A673 (cell line): Measurements from ENCODE around the gene ZNF611. TPM values are rescaled to one million over a fixed set of nuclear protein-coding genes. Genes with fewer than 3 reads are reported as not detected.
"Not testable (repeated sequence)": the region's sequence is repeated elsewhere in the genome, so short reads cannot be mapped to it uniquely, and the experiment has no call there.

ENCODE experiments used
- BruUV-seq: library from RNA; stranded (reverse); fragments of 400-500 nt; replicated peaks from 2 replicates; lab custom pipeline; 2021; lab: Mats Ljungman, UMichigan
- CTCF ChIA-PET: fragments of 300-600 bp; sonication (Branson Sonifier 250); formaldehyde crosslinking; loops from one replicate; lab custom pipeline; 2022; ENCODE audit warnings: antibody characterized with exemption; lab: Charles Lee
- POLR2A ChIA-PET: fragments of 300-600 bp; sonication (Branson Sonifier 250); formaldehyde crosslinking; loops from one replicate; lab custom pipeline; 2022; ENCODE audit warnings: antibody characterized with exemption; ENCODE audit not compliant: low non-redundant PET; lab: Charles Lee
- DNase-seq: peaks from one replicate; pipeline ENCODE4 v3.0.0-alpha.2; 2015; ENCODE audit warnings: low spot score
- H3K27ac ChIP-seq: fragments of 200-600 bp; sonication (generic); 2 replicates; pipeline ENCODE4 v1.5.1; 2016; ENCODE audit warnings: mixed run types, low read depth, mild to moderate bottlenecking, mixed read lengths, antibody characterized with exemption, low read length; ENCODE audit not compliant: poor library complexity, severe bottlenecking
- H3K27me3 ChIP-seq: fragments of 200-600 bp; sonication (generic); replicated peaks from 2 replicates; pipeline ENCODE4 v1.6.1; 2017; ENCODE audit warnings: mixed run types, low read depth, mild to moderate bottlenecking, mixed read lengths, antibody characterized with exemption, low read length; ENCODE audit not compliant: insufficient read depth, poor library complexity
- H3K36me3 ChIP-seq: fragments of 200-600 bp; sonication (generic); 2 replicates; pipeline ENCODE4 v1.6.1; 2016; ENCODE audit warnings: mixed run types, mild to moderate bottlenecking, mixed read lengths, antibody characterized with exemption, low read length; ENCODE audit not compliant: insufficient read depth, poor library complexity, severe bottlenecking
- H3K4me1 ChIP-seq: fragments of 200-600 bp; sonication (generic); 2 replicates; pipeline ENCODE4 v1.6.1; 2017; ENCODE audit warnings: mixed run types, mild to moderate bottlenecking, mixed read lengths, antibody characterized with exemption, low read length; ENCODE audit not compliant: insufficient read depth, poor library complexity, severe bottlenecking
- H3K4me3 ChIP-seq: fragments of 200-600 bp; sonication (generic); 2 replicates; pipeline ENCODE4 v1.5.1; 2016; ENCODE audit warnings: low read depth, mixed run types, mild to moderate bottlenecking, mixed read lengths, low read length; ENCODE audit not compliant: poor library complexity, severe bottlenecking
- H3K9me3 ChIP-seq: fragments of 200-600 bp; sonication (generic); 2 replicates; pipeline ENCODE4 v1.6.1; 2016; ENCODE audit warnings: mixed run types, low read depth, mild to moderate bottlenecking, mixed read lengths, antibody characterized with exemption, low read length; ENCODE audit not compliant: poor library complexity, severe bottlenecking
- EZH2 ChIP-seq: fragments of 200-600 bp; sonication (generic); IDR thresholded peaks from 2 replicates; pipeline ENCODE4 v1.6.1; 2017; ENCODE audit warnings: borderline replicate concordance, low read depth, mild to moderate bottlenecking, mixed read lengths, antibody characterized with exemption, low read length; ENCODE audit not compliant: poor library complexity, severe bottlenecking
- intact Hi-C: fragments of 100-400 bp; cut with micrococcal nuclease; formaldehyde crosslinking; loops from one replicate; pipeline ENCODE4 v1.10.0; 2022; ENCODE audit not compliant: unreplicated experiment
- total RNA-seq: library from RNA; stranded (reverse); gene quantifications from 2 replicates; pipeline ENCODE4 v1.2.3, GENCODE V29; 2021
- TF ChIP-seq, protein P1 (sequence below): fragments of 300-800, 200-600 bp; sonication (generic); conservative IDR thresholded peaks from 2 replicates; pipeline ENCODE4 v1.5.1; 2017; ENCODE audit warnings: low read depth, mild to moderate bottlenecking, antibody characterized with exemption, low read length, moderate library complexity, mixed read lengths

ZNF611 gene
- total RNA-seq, 1 experiment from 2014 or later: 21.7 TPM

DNA sequence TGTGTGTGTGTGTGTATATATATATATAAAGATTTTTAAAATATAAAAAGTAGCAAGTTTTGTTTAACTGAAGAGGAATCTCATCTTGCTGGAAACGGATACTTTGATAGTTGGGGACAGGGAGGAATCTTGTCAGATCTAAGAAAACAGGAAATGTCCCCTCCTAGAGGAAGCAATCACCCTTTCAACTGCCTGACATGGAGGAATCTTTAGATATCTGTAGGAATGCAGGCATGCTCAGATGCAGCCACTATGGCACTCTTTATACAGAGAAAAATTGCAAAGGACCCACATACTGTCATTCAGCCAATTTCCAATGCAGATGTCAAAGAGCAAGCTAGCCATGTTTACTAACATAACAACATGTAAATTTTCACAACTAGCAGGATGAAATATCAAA is 38.8 kb downstream of the ZNF611 start:
- DNase-seq: no peak
- no peak for TF ChIP-seq EZH2
- TF ChIP-seq, protein P1, sequence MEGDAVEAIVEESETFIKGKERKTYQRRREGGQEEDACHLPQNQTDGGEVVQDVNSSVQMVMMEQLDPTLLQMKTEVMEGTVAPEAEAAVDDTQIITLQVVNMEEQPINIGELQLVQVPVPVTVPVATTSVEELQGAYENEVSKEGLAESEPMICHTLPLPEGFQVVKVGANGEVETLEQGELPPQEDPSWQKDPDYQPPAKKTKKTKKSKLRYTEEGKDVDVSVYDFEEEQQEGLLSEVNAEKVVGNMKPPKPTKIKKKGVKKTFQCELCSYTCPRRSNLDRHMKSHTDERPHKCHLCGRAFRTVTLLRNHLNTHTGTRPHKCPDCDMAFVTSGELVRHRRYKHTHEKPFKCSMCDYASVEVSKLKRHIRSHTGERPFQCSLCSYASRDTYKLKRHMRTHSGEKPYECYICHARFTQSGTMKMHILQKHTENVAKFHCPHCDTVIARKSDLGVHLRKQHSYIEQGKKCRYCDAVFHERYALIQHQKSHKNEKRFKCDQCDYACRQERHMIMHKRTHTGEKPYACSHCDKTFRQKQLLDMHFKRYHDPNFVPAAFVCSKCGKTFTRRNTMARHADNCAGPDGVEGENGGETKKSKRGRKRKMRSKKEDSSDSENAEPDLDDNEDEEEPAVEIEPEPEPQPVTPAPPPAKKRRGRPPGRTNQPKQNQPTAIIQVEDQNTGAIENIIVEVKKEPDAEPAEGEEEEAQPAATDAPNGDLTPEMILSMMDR: no peak
- Histone ChIP-seq H3K9me3 (no peaks in the 10 kb centered on the region), H3K27ac (no peak overlapping the region), H3K36me3 (no peaks in the 10 kb centered on the region), H3K4me3 (no peak overlapping the region), H3K27me3 (no peaks in the 10 kb centered on the region), H3K4me1 (no peaks in the 10 kb centered on the region)
- BruUV-seq: no TSS peak
- ChIA-PET POLR2A (no interaction called here), CTCF (no interaction called here)
- intact Hi-C loops: no loop called here

DNA sequence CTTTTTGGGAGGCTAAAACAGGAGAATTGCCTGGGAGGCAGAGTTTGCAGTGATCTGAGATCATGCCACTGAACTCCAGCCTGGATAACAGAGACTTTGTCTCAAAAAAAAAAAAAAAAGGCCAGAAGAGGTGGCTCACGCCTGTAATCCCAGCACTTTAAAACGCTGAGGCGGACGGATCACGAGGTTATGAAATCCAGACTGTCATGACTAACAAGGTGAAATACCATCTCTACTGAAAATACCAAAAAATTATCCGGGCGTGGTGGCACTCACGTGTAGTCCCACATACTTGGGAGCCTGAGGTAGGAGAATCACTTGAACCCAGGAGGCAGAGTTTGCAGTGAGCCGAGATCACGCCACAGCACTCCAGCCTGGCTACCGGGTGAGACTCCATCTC is 39.9 kb downstream of the ZNF611 start:
- BruUV-seq: no TSS peak
- CTCF ChIA-PET: no interaction called here
- Histone ChIP-seq H3K36me3 (no peaks in the 10 kb centered on the region), H3K9me3 (no peaks in the 10 kb centered on the region), H3K4me3 (no peak overlapping the region), H3K27ac (no peak overlapping the region), H3K27me3 (no peaks in the 10 kb centered on the region), H3K4me1 (no peaks in the 10 kb centered on the region)
- TF ChIP-seq, protein P1: no peak
- no peak for TF ChIP-seq EZH2
- no peak for DNase-seq
- POLR2A ChIA-PET: no interaction called here
- intact Hi-C loops: no loop called here

DNA sequence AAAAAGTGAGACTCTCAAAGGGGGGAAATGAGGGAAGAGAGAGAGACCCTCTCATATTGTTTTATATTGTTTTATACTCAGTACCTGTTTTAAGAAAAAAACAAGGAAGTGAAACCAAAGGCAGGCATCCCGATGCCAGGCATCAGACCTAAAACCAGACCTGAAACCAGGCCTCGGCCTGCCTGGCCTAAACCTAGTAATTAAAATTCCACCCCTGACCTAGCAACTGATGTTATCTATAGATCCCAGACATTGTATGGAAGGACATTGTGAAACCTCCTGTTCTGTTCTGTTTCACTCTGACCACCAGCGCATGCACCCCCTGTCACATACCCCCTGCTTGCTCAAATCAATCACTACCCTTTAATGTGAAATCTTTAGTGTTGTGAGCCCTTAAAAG is 40.6 kb downstream of the ZNF611 start:
- intact Hi-C loops: not testable (repeated sequence)

DNA sequence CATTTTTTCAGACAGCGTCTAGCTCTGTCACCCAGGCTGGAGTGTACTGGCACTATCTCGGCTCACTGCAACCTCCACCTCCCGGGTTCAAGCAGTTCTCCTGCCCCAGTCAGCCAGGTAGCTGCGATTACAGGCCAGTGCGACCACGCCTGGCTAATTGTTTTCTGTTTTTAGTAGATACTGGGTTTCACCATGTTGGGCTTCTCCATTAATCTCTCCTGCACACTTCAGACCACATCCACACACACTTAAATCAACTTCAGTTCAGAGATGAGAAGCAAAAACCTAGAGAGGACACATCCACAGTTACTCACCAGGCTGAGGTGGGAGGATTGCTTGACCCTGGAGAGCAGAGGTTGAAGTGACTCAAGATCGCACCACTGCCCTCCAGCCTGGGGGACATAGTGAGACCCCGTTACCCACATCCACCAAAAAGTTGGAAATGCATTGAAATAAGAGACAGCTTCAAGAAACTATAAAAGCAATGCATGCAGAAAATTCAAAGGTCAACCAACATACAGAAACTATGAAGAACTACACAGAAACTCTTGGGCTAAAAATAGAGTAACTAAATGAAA is 42.3 kb downstream of the ZNF611 start:
- intact Hi-C loops: no loop called here
- ChIA-PET CTCF (no interaction called here), POLR2A (no interaction called here)
- no peak overlapping the region for H3K27ac ChIP-seq
- H3K27me3 ChIP-seq: no peaks in the 10 kb centered on the region
- no peak for DNase-seq
- no peaks in the 10 kb centered on the region for H3K4me1 ChIP-seq
- H3K9me3 ChIP-seq: no peaks in the 10 kb centered on the region
- TF ChIP-seq EZH2: no peak
- TF ChIP-seq, protein P1: no peak
- H3K4me3 ChIP-seq: no peak overlapping the region
- H3K36me3 ChIP-seq: no peaks in the 10 kb centered on the region
- BruUV-seq: no TSS peak

More for the DNA sequence above, 40.6 kb downstream of the ZNF611 start:
- H3K4me1 ChIP-seq, DNase-seq, POLR2A ChIA-PET, BruUV-seq, H3K27ac ChIP-seq, CTCF ChIA-PET, H3K27me3 ChIP-seq, H3K36me3 ChIP-seq, H3K9me3 ChIP-seq, H3K4me3 ChIP-seq: not testable (repeated sequence)
